Panc1 (cell line): ENCODE measurements around the gene BRCA1. TPM values are rescaled to one million over a fixed set of nuclear protein-coding genes. Genes with fewer than 3 reads are reported as not detected.

ENCODE experiments used
- ATAC-seq: fragments of 200-7000 bp; cut with Tn5 transposase; 2 replicates; pipeline ENCODE4 v1.9.1; 2020; ENCODE audit warnings: mild to moderate bottlenecking, moderate library complexity
- BruUV-seq: library from RNA; stranded (reverse); fragments of 400-500 nt; replicated peaks from 2 replicates; lab custom pipeline; 2021; lab: Mats Ljungman, UMichigan
- CTCF ChIA-PET: fragments of 300-600 bp; sonication (Branson Sonifier 250); formaldehyde crosslinking; loops from one replicate; lab custom pipeline; 2022; ENCODE audit warnings: antibody characterized with exemption; lab: Charles Lee
- POLR2A ChIA-PET: fragments of 300-600 bp; sonication (Branson Sonifier 250); formaldehyde crosslinking; loops from one replicate; lab custom pipeline; 2022; ENCODE audit warnings: antibody characterized with exemption; lab: Charles Lee
- DNase-seq: peaks from one replicate; pipeline ENCODE4 v3.0.0-alpha.2; 2010; ENCODE audit warnings: low read depth, low spot score
- H3K27ac ChIP-seq: 2 replicates; pipeline ENCODE4 v1.5.1; 2011; ENCODE audit warnings: mild to moderate bottlenecking, low read length, inconsistent platforms
- H3K27me3 ChIP-seq: fragments of 200-500 bp; sonication (Bioruptor generic); 2 replicates; pipeline ENCODE4 v1.6.0; 2014; ENCODE audit warnings: low read length, inconsistent platforms; ENCODE audit not compliant: control insufficient read depth, insufficient read depth
- H3K36me3 ChIP-seq: fragments of 200-500 bp; sonication (Bioruptor generic); 2 replicates; pipeline ENCODE4 v1.5.1; 2014; ENCODE audit warnings: inconsistent platforms, mild to moderate bottlenecking, low read length, moderate library complexity; ENCODE audit not compliant: control insufficient read depth, insufficient read depth
- H3K4me1 ChIP-seq: 2 replicates; pipeline ENCODE4 v1.5.1; 2011; ENCODE audit warnings: inconsistent platforms, mild to moderate bottlenecking, low read length, moderate library complexity; ENCODE audit not compliant: control insufficient read depth, insufficient read depth
- H3K4me3 ChIP-seq, 2 experiments: 2 replicates each; pipeline ENCODE4 v1.5.1; 2011 to 2012; ENCODE audit warnings: low read depth in 2 of 2, low read length in 2 of 2, mild to moderate bottlenecking in 2 of 2, inconsistent platforms in 1 of 2, moderate library complexity in 1 of 2
- H3K9me3 ChIP-seq: fragments of 200-500 bp; sonication (Bioruptor generic); 2 replicates; pipeline ENCODE4 v1.5.1; 2014; ENCODE audit warnings: low read depth, mild to moderate bottlenecking, inconsistent platforms, low read length, moderate library complexity; ENCODE audit not compliant: control insufficient read depth, insufficient read depth
- POLR2AphosphoS5 ChIP-seq: IDR thresholded peaks from 2 replicates; pipeline ENCODE4 v1.6.1; 2012; ENCODE audit warnings: mild to moderate bottlenecking, low read depth, low read length, moderate library complexity
- REST ChIP-seq, 2 experiments: IDR thresholded peaks; 2 replicates each; pipeline ENCODE4 v1.6.1; 2011 to 2012; ENCODE audit warnings: low read depth in 2 of 2, control low read depth in 1 of 2, low read length in 1 of 2, mild to moderate bottlenecking in 1 of 2, moderate library complexity in 1 of 2; ENCODE audit not compliant: insufficient read depth in 1 of 2
- SIN3A ChIP-seq: IDR thresholded peaks from 2 replicates; pipeline ENCODE4 v1.6.1; 2012; ENCODE audit warnings: low read depth, mild to moderate bottlenecking, low read length, moderate library complexity, borderline replicate concordance; ENCODE audit not compliant: insufficient read depth
- TCF7L2 ChIP-seq: IDR thresholded peaks from 2 replicates; pipeline ENCODE4 v1.6.1; 2011; ENCODE audit warnings: mild to moderate bottlenecking, low read depth, low read length, inconsistent platforms
- in situ Hi-C: cut with HindIII; loops from 2 replicates; pipeline ENCODE4 v1.10.0; 2016; ENCODE audit warnings: low sequenced_read_pairs, low pct_unique_long_range_greater_than_20kb
- intact Hi-C: fragments of 100-400 bp; cut with micrococcal nuclease; formaldehyde crosslinking; loops from one replicate; pipeline ENCODE4 v1.10.0; 2022; ENCODE audit not compliant: unreplicated experiment
- total RNA-seq: library from RNA; stranded (reverse); gene quantifications from one replicate; pipeline ENCODE4 v1.2.1, GENCODE V29; 2021; ENCODE audit not compliant: unreplicated experiment
- TF ChIP-seq, protein P1 (sequence below): fragments of 450-650 bp; IDR thresholded peaks from 2 replicates; pipeline ENCODE4 v1.5.1; 2017; ENCODE audit warnings: mild to moderate bottlenecking

Gene BRCA1
- total RNA-seq, 1 experiment from 2014 or later, result 29.9 TPM

GRCh38 chr17:43125967-43126910, 1.1 kb upstream of the BRCA1 start:
- H3K4me1 ChIP-seq, result peaks cover 6% of the 10 kb centered on the region; the same call in 1 of the 2 replicates
- peak overlapping the region; percentile 83 to 91 for H3K4me3 ChIP-seq
- H3K27me3 ChIP-seq, result no peaks in the 10 kb centered on the region
- BruUV-seq, result TSS peak; percentile 96
- POLR2A ChIA-PET, result interaction anchor here (0.6 to 1.1 kb wide), 2 partner anchors 43 to 73 kb away, joined by 3 to 4 read pairs; no protein-coding TSS in a partner anchor
- in situ Hi-C loops, result no loop called here
- DNase-seq (no peak), ATAC-seq (peak; percentile 70)
- peaks cover 3% of the 10 kb centered on the region; the same call in 1 of the 2 replicates for H3K36me3 ChIP-seq
- CTCF ChIA-PET, result interaction anchor here (0.6 kb wide), 1 partner anchor 691 kb away, joined by 5 read pairs; no protein-coding TSS in a partner anchor
- no peak for TF ChIP-seq REST (IDR thresholded peaks at IDR 0.05; ENCODE audit: insufficient read depth in 1 of 2, low read depth in 2 of 2, low read length in 1 of 2)
- TF ChIP-seq SIN3A, result 0 out of 2 replicates have a peak, but pooled peaks have one; percentile 46
- intact Hi-C loops, result no loop called here
- peak overlapping the region; percentile 97 for H3K27ac ChIP-seq
- no peaks in the 10 kb centered on the region for H3K9me3 ChIP-seq

DNA sequence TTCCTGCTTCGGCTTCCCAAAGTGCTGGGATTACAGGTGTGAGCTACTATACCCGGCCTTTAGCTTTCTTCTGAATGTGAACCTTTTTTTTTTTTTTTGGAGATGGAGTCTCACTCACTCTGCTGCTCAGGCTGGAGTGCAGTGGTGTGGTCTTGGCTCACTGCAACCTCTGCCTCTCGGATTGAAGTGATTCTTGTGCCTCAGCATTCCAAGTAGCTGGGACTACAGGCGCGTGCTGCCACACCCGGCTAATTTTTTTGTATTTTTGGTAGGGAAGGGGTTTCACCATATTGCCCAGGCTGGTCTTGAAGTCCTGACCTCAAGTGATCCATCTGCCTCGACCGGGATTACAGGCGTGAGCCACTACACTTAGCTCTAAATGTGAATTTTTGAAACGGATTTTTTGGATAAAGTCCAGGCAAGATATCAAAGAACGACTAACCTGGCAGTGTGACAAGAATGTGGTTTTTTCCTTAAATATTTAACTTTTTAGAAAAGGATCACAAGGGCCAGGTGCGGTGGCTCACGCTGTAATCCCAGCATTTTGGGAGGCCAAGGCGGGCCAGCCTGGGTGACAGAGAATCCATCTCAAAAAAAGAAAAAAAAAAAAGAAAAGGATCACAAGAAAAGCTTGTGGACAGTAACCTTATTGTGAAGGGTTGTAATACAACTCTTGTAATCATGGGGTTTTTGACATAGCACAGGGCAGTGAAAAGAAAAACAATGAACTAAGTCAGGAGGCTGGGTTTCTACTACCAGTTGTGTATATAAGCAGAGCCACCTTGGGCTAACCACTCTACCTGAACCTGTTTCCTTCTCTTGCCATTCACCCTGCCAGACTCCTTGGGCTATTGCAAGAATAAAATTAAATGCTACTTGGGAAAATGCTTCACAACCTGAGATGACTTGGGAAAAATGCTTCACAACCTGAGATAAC, 6.2 kb downstream of the BRCA1 start:
- Histone ChIP-seq H3K36me3 (no peaks in the 10 kb centered on the region; the same call in 1 of the 2 replicates), H3K27me3 (no peaks in the 10 kb centered on the region), H3K4me1 (no peaks in the 10 kb centered on the region; the same call in 1 of the 2 replicates), H3K4me3 (no peak overlapping the region), H3K27ac (no peak overlapping the region), H3K9me3 (no peaks in the 10 kb centered on the region)
- ChIA-PET POLR2A (interaction anchor here (0.7 kb wide), 1 partner anchor 17 kb away, joined by 4 read pairs; no protein-coding TSS in a partner anchor), CTCF (interaction anchor here (0.6 kb wide), 1 partner anchor 94 kb away, joined by 4 read pairs; no protein-coding TSS in a partner anchor)
- no peak for ATAC-seq
- BruUV-seq, result no TSS peak
- in situ Hi-C loops (no loop called here), intact Hi-C loops (no loop called here)
- TF ChIP-seq SIN3A (no peak), TCF7L2 (no peak), REST (IDR thresholded peaks at IDR 0.05; ENCODE audit: insufficient read depth in 1 of 2, low read depth in 2 of 2, low read length in 1 of 2) (no peak), POLR2AphosphoS5 (no peak)
- TF ChIP-seq, protein P1, sequence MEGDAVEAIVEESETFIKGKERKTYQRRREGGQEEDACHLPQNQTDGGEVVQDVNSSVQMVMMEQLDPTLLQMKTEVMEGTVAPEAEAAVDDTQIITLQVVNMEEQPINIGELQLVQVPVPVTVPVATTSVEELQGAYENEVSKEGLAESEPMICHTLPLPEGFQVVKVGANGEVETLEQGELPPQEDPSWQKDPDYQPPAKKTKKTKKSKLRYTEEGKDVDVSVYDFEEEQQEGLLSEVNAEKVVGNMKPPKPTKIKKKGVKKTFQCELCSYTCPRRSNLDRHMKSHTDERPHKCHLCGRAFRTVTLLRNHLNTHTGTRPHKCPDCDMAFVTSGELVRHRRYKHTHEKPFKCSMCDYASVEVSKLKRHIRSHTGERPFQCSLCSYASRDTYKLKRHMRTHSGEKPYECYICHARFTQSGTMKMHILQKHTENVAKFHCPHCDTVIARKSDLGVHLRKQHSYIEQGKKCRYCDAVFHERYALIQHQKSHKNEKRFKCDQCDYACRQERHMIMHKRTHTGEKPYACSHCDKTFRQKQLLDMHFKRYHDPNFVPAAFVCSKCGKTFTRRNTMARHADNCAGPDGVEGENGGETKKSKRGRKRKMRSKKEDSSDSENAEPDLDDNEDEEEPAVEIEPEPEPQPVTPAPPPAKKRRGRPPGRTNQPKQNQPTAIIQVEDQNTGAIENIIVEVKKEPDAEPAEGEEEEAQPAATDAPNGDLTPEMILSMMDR, result no peak
- DNase-seq, result no peak
